ENCODE data around the gene DPP6. TPM values are rescaled to one million over a fixed set of nuclear protein-coding genes. Genes with fewer than 3 reads are reported as not detected.

Gene DPP6
- total RNA-seq, 4 donors from 2014 or later = 0.38 TPM; not detected in 2

GRCh38 chr7:154881026-154881425 lies 828.8 kb downstream of the DPP6 start:
- H3K27ac ChIP-seq = no peak overlapping the region
- 84% methylated on average over 9 of the region's 9 CpGs for WGBS, 2 donors
- no peak for DNase-seq
- H3K27me3 ChIP-seq = peaks cover 0 to 12% (median 0%) of the 10 kb centered on the region in 4 donors
- no peak overlapping the region for H3K4me3 ChIP-seq
- no peaks in the 10 kb centered on the region for H3K36me3 ChIP-seq
- TF ChIP-seq POLR2A (IDR thresholded peaks at IDR 0.05) = no peak
- TF ChIP-seq, protein P1, sequence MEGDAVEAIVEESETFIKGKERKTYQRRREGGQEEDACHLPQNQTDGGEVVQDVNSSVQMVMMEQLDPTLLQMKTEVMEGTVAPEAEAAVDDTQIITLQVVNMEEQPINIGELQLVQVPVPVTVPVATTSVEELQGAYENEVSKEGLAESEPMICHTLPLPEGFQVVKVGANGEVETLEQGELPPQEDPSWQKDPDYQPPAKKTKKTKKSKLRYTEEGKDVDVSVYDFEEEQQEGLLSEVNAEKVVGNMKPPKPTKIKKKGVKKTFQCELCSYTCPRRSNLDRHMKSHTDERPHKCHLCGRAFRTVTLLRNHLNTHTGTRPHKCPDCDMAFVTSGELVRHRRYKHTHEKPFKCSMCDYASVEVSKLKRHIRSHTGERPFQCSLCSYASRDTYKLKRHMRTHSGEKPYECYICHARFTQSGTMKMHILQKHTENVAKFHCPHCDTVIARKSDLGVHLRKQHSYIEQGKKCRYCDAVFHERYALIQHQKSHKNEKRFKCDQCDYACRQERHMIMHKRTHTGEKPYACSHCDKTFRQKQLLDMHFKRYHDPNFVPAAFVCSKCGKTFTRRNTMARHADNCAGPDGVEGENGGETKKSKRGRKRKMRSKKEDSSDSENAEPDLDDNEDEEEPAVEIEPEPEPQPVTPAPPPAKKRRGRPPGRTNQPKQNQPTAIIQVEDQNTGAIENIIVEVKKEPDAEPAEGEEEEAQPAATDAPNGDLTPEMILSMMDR (IDR thresholded peaks at IDR 0.05) = no peak
- H3K4me1 ChIP-seq = no peaks in the 10 kb centered on the region
- intact Hi-C loops (cut with DNase I) = no loop called here
- H3K9me3 ChIP-seq = no peaks in the 10 kb centered on the region

DNA sequence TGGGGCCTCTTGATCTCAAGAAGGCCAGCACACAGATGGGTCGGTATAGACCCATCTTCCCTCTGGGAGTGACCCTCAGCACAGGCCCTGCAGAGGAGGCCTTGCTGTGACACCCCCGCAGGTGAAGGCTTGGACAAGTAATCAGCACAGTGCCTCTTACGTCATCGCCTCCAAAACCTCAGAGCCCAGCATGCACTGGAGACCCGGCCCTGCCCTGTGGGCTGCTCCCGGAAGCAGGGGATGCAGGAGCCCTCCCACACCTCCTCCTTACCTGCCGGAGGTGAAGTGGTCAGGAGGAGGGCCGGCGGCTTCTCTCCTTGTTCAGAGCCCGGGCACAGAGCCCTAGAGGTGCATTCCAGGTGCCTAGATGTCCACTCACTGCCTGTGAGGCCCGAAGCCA lies 829.3 kb downstream of the DPP6 start:
- no peaks in the 10 kb centered on the region for H3K4me1 ChIP-seq
- TF ChIP-seq POLR2A (IDR thresholded peaks at IDR 0.05) = no peak
- TF ChIP-seq, protein P1 (IDR thresholded peaks at IDR 0.05) = no peak
- H3K27me3 ChIP-seq = peaks cover 0 to 8% (median 0%) of the 10 kb centered on the region in 4 donors
- no peaks in the 10 kb centered on the region for H3K9me3 ChIP-seq
- H3K36me3 ChIP-seq = no peaks in the 10 kb centered on the region
- 100% methylated on average over 1 of the region's 11 CpGs; no CpG with 5 or more reads in 1 of the 2 donors for WGBS, 2 donors
- intact Hi-C loops (cut with DNase I) = no loop called here
- no peak overlapping the region for H3K27ac ChIP-seq
- no peak for DNase-seq
- H3K4me3 ChIP-seq = no peak overlapping the region

- intact Hi-C loops (cut with DNase I) = no loop called here
- H3K36me3 ChIP-seq = no peaks in the 10 kb centered on the region
- TF ChIP-seq, protein P1 (IDR thresholded peaks at IDR 0.05) = no peak
- no peak for TF ChIP-seq POLR2A (IDR thresholded peaks at IDR 0.05)
- H3K4me1 ChIP-seq = no peaks in the 10 kb centered on the region
- WGBS, 2 donors = 83 to 91% methylated on average over 8 of the region's 8 CpGs
- H3K27ac ChIP-seq = no peak overlapping the region
- H3K9me3 ChIP-seq = no peaks in the 10 kb centered on the region
- H3K27me3 ChIP-seq = no peaks in the 10 kb centered on the region
- DNase-seq = no peak
- no peak overlapping the region for H3K4me3 ChIP-seq
These were observed 830.8 kb downstream of the DPP6 start for GRCh38 chr7:154882931-154883474.

- intact Hi-C loops (cut with DNase I) = no loop called here
- TF ChIP-seq POLR2A (IDR thresholded peaks at IDR 0.05) = no peak
- TF ChIP-seq, protein P1 (IDR thresholded peaks at IDR 0.05) = no peak
- 89 to 90% methylated on average over 7 of the region's 7 CpGs for WGBS, 2 donors
- Histone ChIP-seq H3K9me3 (no peaks in the 10 kb centered on the region), H3K4me1 (no peaks in the 10 kb centered on the region), H3K4me3 (no peak overlapping the region), H3K36me3 (no peaks in the 10 kb centered on the region), H3K27me3 (no peaks in the 10 kb centered on the region), H3K27ac (no peak overlapping the region)
- DNase-seq = no peak
These were observed 832.2 kb downstream of the DPP6 start for GRCh38 chr7:154884348-154884920.

DNA sequence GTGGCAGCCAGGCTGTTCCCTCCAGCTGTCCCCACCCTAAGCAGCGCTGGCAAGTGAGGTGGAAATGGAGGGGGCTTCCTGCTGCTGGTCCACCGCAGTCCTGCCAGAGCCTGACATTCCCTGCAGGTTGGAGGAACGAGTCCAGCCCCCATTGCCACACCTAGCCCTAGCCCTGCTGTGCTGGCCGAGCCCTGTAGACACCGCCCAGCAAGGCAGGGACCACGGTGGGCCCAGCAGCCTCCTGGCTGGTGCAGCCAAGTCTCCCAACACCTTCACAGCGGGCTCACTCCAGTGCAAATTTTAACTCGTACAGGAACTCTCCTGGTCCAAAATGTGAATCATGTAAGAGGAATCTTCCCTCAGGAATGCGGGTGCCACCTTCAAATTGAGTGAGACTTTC lies 834.4 kb downstream of the DPP6 start:
- TF ChIP-seq, protein P1 (IDR thresholded peaks at IDR 0.05) = no peak
- TF ChIP-seq POLR2A (IDR thresholded peaks at IDR 0.05) = no peak
- no peaks in the 10 kb centered on the region for H3K9me3 ChIP-seq
- intact Hi-C loops (cut with DNase I) = no loop called here
- H3K27ac ChIP-seq = no peak overlapping the region
- no peak for DNase-seq
- no peaks in the 10 kb centered on the region for H3K4me1 ChIP-seq
- peaks cover 0 to 3% (median 0%) of the 10 kb centered on the region in 4 donors for H3K27me3 ChIP-seq
- H3K36me3 ChIP-seq = no peaks in the 10 kb centered on the region
- 25 to 60% methylated on average over 1 to 9 of the region's 9 CpGs for WGBS, 2 donors
- no peak overlapping the region for H3K4me3 ChIP-seq
